ENCODE data around the gene CDK5RAP3.
"Not testable (repeated sequence)": the region's sequence is repeated elsewhere in the genome, so short reads cannot be mapped to it uniquely, and the experiment has no call there.

CDK5RAP3 gene

GRCh38 chr17:47970725-47971499 lies at the start of gene CDK5RAP3:
TSS of gene CDK5RAP3 (plus strand) at chr17:47971113. CDS start at chr17:47971147, 34 bp downstream.
- in situ Hi-C loops (cut with MboI; ENCODE audit: low sequenced_read_pairs), result no loop called here

- in situ Hi-C loops (cut with MboI; ENCODE audit: low sequenced_read_pairs), result no loop called here
Measured at GRCh38 chr17:47924785-47925677, 45.9 kb upstream of the CDK5RAP3 start.

GRCh38 chr17:47925678-47925988 lies 45.3 kb upstream of the CDK5RAP3 start:
- in situ Hi-C loops (cut with MboI; ENCODE audit: low sequenced_read_pairs), result no loop called here

GRCh38 chr17:47927821-47928400 lies 43.0 kb upstream of the CDK5RAP3 start:
- in situ Hi-C loops (cut with MboI; ENCODE audit: low sequenced_read_pairs), result no loop called here

GRCh38 chr17:47928415-47928814 lies 42.5 kb upstream of the CDK5RAP3 start:
- in situ Hi-C loops (cut with MboI; ENCODE audit: low sequenced_read_pairs), result no loop called here

GRCh38 chr17:47929218-47930000 lies 41.5 kb upstream of the CDK5RAP3 start:
- in situ Hi-C loops (cut with MboI; ENCODE audit: low sequenced_read_pairs), result no loop called here

- in situ Hi-C loops (cut with MboI; ENCODE audit: low sequenced_read_pairs), result loop anchor here (5.0 kb wide), 1 partner anchor 35 kb away; the partner anchor contains the start of gene SP2
Measured at GRCh38 chr17:47931848-47932247, 39.1 kb upstream of the CDK5RAP3 start.

- in situ Hi-C loops (cut with MboI; ENCODE audit: low sequenced_read_pairs), result loop anchor here (5.0 kb wide), 1 partner anchor 38 kb away; the partner anchor contains the start of gene SP2
Measured at GRCh38 chr17:47934856-47935255, 36.1 kb upstream of the CDK5RAP3 start.

GRCh38 chr17:47935468-47935867 lies 35.4 kb upstream of the CDK5RAP3 start:
- in situ Hi-C loops (cut with MboI; ENCODE audit: low sequenced_read_pairs), result not testable (repeated sequence)

GRCh38 chr17:47935961-47936360 lies 35.0 kb upstream of the CDK5RAP3 start:
- in situ Hi-C loops (cut with MboI; ENCODE audit: low sequenced_read_pairs), result no loop called here

- in situ Hi-C loops (cut with MboI; ENCODE audit: low sequenced_read_pairs), result no loop called here
Measured at GRCh38 chr17:47937941-47938340, 33.0 kb upstream of the CDK5RAP3 start.

GRCh38 chr17:47941246-47942095 lies 29.4 kb upstream of the CDK5RAP3 start, which contains the start of gene PNPO:
TSS of gene PNPO (plus strand) at chr17:47941571. CDS start at chr17:47941676, 105 bp downstream.
- in situ Hi-C loops (cut with MboI; ENCODE audit: low sequenced_read_pairs), result no loop called here

GRCh38 chr17:47942096-47942510 lies 28.8 kb upstream of the CDK5RAP3 start:
- in situ Hi-C loops (cut with MboI; ENCODE audit: low sequenced_read_pairs), result no loop called here

- in situ Hi-C loops (cut with MboI; ENCODE audit: low sequenced_read_pairs), result no loop called here
Measured at GRCh38 chr17:47942568-47942967, 28.3 kb upstream of the CDK5RAP3 start.

GRCh38 chr17:47945080-47945479 lies 25.8 kb upstream of the CDK5RAP3 start:
- in situ Hi-C loops (cut with MboI; ENCODE audit: low sequenced_read_pairs), result no loop called here

GRCh38 chr17:47945529-47946508 lies 25.1 kb upstream of the CDK5RAP3 start:
- in situ Hi-C loops (cut with MboI; ENCODE audit: low sequenced_read_pairs), result no loop called here

- in situ Hi-C loops (cut with MboI; ENCODE audit: low sequenced_read_pairs), result no loop called here
Measured at GRCh38 chr17:47946516-47946915, 24.4 kb upstream of the CDK5RAP3 start.

- in situ Hi-C loops (cut with MboI; ENCODE audit: low sequenced_read_pairs), result no loop called here
Measured at GRCh38 chr17:47946929-47947397, 23.9 kb upstream of the CDK5RAP3 start.
